ENCODE data around the gene ZNF14.

GRCh38 chr19:19752760-19753403, 20.0 kb upstream of the ZNF14 start:
- TF ChIP-seq CTCF (IDR thresholded peaks at IDR 0.05; ENCODE audit: insufficient read depth, low read length) (no peak), REST (IDR thresholded peaks at IDR 0.05; ENCODE audit: insufficient replicate concordance, low read depth) (no peak), GABPA (IDR thresholded peaks at IDR 0.05; ENCODE audit: low read depth) (no peak), POLR2AphosphoS5 (IDR thresholded peaks at IDR 0.05; ENCODE audit: low read depth) (no peak), SPI1 (IDR thresholded peaks at IDR 0.05; ENCODE audit: borderline replicate concordance, low read depth) (no peak)

Measured in HL-60 (cell line).